ENCODE data around the gene RREB1.

Gene RREB1

DNA sequence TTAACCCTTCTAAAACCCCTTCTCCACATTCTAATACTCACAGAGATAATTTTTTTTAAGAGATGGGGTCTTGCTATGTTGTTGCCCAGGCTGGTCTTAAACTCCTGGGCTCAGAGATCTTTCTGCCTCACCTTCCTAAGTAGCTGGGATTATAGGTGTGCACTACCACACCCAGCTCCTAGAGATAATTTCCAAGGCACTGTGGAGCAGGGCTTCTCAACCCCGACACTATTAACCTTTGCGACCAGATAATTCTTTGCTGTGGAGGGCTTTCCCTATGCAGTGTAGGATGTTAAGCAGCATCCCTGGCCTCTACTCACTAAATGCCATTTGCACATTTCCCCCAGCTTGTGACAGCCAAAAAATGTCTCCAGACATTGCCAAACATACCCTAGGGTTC lies 8.8 kb upstream of the RREB1 start:
- no peak for DNase-seq

DNA sequence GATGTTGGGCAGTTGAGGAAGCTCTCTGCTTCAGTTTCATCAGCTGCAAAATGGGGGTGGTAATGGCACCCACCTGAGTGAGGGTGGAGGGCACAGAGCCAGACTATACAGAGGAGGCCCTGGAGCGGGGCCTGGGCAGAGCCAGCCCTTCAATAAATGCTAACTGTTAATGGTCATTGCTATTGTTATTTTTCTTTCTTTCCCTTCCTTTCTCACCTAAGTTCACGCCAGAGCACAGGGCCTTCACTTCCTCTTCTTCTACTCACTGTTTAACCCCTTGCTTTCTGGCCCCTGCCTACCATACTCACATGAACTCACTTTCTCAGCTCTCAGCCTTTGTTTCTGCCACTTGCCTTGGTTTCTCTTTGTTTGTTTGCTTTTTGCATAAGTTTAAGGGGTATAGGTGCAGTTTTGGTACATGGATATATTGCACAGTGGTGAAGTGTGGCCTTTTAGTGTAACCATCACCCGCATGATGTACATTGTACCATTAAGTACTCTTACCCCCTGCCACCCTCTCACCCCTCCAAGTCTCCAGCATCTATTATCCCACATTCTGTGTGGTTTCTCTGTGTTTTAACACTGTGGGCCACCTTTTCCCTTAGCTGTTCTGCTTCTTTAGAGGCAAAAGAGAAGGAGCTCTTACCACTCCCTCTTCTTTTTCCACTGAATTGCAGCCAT lies 7.5 kb upstream of the RREB1 start:
- DNase-seq: no peak

GRCh38 chr6:7100753-7101081 lies 7.0 kb upstream of the RREB1 start:
- no peak for DNase-seq

- no peak for DNase-seq
These were observed 6.5 kb upstream of the RREB1 start for GRCh38 chr6:7101290-7101689.

GRCh38 chr6:7104752-7105151 lies 3.0 kb upstream of the RREB1 start:
- no peak for DNase-seq

DNA sequence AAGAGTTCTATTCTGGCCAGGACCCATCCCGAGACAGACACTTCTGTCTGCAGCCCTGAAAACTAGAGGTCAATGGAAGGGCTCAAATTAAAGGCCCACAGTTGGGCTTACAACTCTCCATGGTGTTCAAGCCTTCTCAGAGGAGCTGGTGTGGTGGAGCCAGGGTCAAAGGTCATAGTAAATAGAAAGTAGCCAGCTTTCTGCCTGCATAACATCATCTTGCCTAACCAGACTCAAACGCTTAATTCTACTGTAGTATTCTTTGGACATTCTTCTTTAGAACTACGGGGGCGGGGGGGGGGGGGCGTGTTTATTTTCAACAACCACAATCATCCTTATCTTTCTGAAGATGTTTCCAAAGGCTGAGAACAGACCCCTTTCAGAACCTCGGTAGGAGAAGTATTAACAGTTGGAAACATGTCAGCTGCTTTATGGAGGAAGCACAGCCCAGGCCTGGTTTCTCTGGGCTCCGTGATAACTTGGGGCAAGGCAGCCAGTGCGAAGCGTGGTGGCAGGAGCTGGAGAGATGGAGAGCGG lies 1.5 kb upstream of the RREB1 start:
- no peak for DNase-seq

GRCh38 chr6:7106752-7107577 lies 796 bp upstream of the RREB1 start:
- DNase-seq: no peak

- no peak for DNase-seq
These were observed 619 bp downstream of the RREB1 start for GRCh38 chr6:7108196-7108963.

- no peak for DNase-seq
These were observed 1.4 kb downstream of the RREB1 start for GRCh38 chr6:7108964-7109836.

- DNase-seq: no peak
These were observed 2.5 kb downstream of the RREB1 start for GRCh38 chr6:7110092-7110792.

DNA sequence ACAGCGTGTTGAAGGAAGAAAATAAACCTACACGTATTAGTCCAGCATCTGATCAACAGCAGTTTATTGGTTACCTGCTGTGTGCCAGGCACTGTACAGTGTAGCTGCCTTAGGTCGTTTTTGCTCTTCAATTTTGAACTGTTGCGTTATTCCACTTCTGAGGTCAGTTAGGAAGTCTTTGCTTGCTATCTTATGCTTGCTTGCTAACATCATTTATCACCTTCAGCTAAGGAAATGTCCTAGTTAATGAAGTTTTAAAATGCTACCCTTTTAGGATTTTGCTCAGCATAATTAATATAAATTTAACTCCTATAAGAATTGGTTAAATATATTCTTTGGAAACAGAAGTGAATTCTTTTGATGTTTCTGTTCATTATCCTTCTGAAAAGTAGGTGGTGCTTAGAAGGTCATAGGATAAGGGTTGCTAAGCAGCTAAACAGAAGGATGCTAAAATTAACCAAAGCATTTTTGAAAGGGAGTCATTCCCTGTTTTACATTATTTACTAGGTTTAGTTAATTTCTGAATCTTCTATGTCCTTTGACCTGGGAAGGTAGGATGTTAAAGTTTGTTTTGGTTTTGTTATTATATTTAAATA lies 3.4 kb downstream of the RREB1 start:
- no peak for DNase-seq

- no peak for DNase-seq
These were observed 4.4 kb downstream of the RREB1 start for GRCh38 chr6:7112171-7112570.

DNA sequence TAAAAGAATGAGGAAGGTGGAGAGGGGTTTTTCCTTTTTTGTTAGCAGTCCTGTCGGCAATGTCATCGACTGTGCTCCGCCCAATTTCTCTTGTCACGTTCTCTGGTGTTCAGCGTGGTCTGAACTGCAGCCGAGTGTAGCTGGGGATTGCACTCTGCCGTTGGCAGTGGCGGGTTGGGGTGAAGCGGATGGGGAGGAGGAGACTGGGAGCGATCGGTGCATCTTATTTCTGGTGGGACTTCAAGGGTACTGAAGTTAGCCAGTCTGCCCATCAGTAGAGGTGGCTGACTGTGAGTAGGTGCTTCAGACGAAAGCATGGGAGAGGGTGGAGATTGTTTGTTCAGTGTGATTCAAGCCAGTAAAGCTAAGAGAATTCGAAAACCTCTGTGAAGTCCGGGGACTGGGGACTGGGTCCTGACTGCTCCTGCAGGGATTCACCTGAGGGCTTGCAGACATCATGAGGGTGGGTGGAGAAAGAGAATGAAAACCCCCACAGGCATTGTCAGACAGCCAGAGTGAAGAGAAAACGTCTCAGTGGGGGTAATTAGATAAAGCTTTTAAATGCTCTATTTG lies 5.1 kb downstream of the RREB1 start:
- DNase-seq: no peak

- DNase-seq: no peak
These were observed 7.1 kb downstream of the RREB1 start for GRCh38 chr6:7114744-7115458.

DNA sequence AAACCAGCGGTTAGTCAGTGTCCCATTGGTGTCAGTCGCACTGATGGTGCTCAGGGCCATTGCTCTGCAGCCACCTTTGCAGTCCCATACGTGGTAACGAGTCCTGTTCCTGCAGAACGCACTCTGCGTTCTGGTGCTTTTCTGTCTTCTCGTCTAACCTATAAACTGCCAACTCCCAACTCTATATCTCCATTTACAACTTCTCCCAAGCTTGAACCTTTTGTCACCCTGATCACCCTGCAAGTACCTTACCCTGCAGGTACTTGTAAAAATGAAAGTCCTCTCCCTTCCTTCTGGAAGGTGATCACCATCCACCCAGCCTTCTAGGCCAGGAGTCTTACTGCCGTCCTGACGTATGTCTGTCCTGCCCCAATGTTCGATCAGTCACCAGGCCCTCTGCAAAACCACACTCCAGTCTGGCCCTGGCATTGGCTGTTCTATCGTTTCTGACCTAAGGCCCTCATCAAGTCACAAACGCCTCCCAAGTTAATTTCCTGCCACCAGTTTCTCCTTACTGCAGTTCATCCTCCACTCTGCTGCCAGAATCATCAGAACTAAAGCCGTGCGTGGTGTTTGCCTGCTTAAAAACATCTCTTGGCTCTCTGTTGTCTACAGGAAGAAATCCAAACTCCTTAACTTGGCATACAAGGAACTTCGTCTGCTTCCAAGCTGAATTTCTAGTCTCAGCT lies 7.9 kb downstream of the RREB1 start:
- no peak for DNase-seq

DNA sequence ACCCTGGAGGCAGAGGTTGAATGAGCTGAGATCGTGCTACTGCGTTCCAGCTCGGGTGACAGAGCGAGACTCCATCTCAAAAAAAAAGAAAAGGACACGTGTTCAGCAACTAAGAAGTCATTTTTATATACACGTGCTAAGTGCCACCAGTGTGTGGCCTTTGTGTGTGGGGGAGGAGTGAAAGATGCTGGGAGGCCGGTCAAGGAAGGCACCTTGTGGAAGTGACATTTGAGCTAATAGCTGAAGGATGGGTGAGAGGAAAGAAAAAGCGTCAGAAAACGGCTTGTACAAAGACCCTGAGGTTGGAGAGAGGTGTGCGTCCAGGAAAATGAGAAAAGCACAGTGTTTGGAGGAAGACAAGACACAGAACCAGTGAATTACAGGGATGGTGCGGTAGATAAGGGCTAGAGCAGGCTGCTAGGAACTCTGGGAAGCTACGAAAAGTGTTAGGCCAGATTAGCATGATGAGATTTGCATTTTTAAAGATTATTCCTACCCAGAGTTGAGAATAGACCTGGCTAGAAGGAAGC lies 11.6 kb downstream of the RREB1 start:
- no peak for DNase-seq

GRCh38 chr6:7121700-7122241 lies 14.0 kb downstream of the RREB1 start:
- DNase-seq: no peak

- DNase-seq: no peak
These were observed 14.9 kb downstream of the RREB1 start for GRCh38 chr6:7122684-7123083.

DNA sequence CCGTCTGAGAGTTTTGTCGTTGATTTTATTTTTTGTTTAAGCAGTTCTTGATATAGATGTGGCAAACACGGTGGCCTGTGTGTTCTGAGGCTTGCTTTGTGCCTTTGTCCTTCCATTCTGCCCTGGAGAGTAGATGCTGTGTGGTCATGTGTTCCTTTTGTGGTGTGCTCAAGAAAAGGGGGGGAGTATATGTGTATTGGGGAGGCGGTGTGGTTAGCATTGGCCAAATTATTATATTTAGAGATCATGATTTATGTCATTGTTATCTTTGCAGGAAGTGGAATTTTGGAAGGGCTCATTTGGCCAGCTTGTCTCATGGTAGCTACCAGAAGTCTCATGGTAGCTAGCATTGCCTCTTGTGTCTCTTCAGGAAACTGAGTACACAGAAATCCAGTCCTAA lies 16.4 kb downstream of the RREB1 start:
- DNase-seq: no peak
